Stimulated activated naive CD8-positive, alpha-beta T cell treated with anti-CD3 and anti-CD28 coated beads, Interleukin-15, amount 100 ng/mL, for 72 hours (primary cell): Measurements from ENCODE around the gene AMPH.
"Not testable (repeated sequence)": the region's sequence is repeated elsewhere in the genome, so short reads cannot be mapped to it uniquely, and the experiment has no call there.

ENCODE experiments used
- ATAC-seq: fragments of 150-1000 bp; cut with Tn5 transposase; 2 replicates; pipeline ENCODE4 v1.10.0; 2021; ENCODE audit warnings: mild to moderate bottlenecking, moderate library complexity
- DNase-seq, 2 donors: peaks; one replicate each; pipeline ENCODE4 v3.0.0; 2021 to 2022
- H3K27ac Mint-ChIP-seq, 2 donors: one replicate each; pipeline ENCODE4 v1.8.0; 2022; ENCODE audit warnings: mild to moderate bottlenecking in 2 of 2, mixed read lengths in 2 of 2, moderate library complexity in 2 of 2
- H3K27me3 Mint-ChIP-seq: one replicate; pipeline ENCODE4 v1.8.0; 2022; ENCODE audit warnings: mixed read lengths
- H3K4me1 Mint-ChIP-seq: one replicate; pipeline ENCODE4 v1.8.0; 2022; ENCODE audit warnings: mild to moderate bottlenecking, mixed read lengths
- H3K4me3 Mint-ChIP-seq, 2 donors: one replicate each; pipeline ENCODE4 v1.8.0; 2022; ENCODE audit warnings: mild to moderate bottlenecking in 2 of 2, mixed read lengths in 2 of 2, moderate library complexity in 1 of 2
- H3K9me3 Mint-ChIP-seq, 2 donors: one replicate each; pipeline ENCODE4 v1.8.0; 2022; ENCODE audit warnings: mixed read lengths in 2 of 2

AMPH gene

DNA sequence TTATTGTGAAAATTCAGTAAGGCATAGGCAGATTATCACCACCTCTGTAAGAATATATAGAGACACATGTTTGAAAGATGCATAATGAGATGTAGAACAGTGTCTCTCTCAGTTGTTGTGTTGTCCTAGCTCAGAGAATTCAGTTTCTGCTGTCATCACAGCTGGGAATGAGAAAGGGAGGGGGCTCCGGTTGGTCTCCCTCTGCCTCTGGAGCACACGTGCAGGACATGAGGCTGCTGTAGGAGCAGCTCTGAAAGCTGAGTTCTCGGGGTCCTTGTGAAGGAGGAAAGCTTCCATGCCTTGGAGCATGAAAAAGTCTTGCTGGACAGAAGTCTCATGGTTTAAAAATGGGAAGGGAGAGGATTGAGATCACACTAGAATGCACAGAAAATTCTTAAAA, 280.4 kb downstream of the AMPH start:
- peaks cover 31% of the 10 kb centered on the region for H3K4me1 Mint-ChIP-seq
- not testable (repeated sequence) for ATAC-seq, DNase-seq, H3K9me3 Mint-ChIP-seq, H3K27me3 Mint-ChIP-seq
- H3K4me3 Mint-ChIP-seq = peak overlapping the region; percentile 82 to 85
- peak overlapping the region in 1 of 2 donors; percentile 27 for H3K27ac Mint-ChIP-seq

DNA sequence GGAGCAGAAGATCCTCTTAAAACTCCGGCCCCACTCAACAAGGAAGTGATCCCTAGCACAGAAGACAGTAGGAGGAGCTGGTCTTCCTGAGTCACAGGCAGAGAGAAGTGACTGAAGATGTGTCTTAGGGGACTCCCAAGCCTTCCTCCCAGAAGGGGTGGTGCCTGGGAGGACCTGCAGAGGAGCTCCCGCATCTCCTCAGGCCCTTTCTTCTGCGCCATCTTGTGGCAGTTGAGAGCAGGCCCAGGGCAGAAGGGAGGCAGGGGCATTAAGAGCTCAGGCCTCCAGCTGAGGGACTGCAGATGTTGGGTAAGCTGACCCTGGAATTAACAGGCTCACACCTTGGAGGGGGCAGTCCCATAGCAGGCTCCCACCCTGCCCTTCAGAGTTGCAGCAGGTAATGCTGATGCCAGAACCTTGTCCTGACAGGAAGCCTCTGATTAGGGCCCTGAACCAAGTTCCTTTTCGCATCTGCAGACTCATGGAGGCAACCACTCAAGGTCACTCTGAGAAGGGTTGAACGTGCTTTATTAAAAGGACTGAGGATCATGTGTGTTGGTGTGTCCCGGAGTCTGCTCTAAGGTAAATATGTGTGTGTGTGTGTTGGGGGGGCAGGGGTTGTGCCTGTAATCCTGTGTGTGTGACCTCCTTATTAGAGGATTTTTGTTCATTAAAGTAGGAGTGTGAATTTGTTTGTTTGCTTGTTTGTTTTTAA, 281.1 kb downstream of the AMPH start:
- H3K9me3 Mint-ChIP-seq, H3K27me3 Mint-ChIP-seq: not testable (repeated sequence)
- peak; percentile 79 for ATAC-seq
- Mint-ChIP-seq H3K4me1 (peaks cover 32% of the 10 kb centered on the region), H3K27ac (peak overlapping the region; percentile 94 to 97), H3K4me3 (peak overlapping the region; percentile 82 to 86)
- DNase-seq = peak in 1 of 2 donors; percentile 63

DNA sequence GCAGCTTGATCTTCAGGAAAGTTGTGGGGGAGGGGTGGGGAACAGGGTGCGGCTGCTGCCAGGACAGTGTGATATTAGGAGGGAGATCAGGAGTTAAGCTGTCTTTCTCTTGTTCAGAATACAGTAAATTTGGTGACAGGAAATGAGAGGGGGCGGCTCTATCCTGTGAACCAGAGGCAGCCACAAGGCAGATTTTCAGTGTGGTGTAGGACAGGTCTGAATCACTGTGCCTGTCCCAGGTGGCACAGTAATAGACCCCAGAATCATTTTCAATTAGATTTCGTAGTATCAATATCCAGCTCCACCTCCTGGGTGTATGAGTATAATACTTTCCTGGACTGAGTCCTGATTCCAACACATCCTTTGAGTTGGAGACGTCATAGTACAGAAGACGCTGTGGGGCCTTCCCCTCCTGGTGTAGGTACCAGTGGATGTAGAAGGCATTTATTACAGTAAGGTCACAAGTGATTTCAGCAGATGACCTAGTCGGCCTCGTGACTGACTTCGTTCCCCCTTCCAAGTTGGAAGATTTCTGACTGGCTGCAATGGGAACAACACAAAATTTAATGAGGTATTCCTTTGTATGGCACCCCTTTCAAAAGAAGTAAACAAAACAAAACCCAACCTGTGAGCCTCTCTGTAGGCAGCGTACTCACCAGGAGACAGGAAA, 281.9 kb downstream of the AMPH start:
- H3K27me3 Mint-ChIP-seq, H3K9me3 Mint-ChIP-seq, DNase-seq: not testable (repeated sequence)
- peak; percentile 62 for ATAC-seq
- H3K4me3 Mint-ChIP-seq = peak overlapping the region; percentile 82 to 86
- peaks cover 38% of the 10 kb centered on the region for H3K4me1 Mint-ChIP-seq
- H3K27ac Mint-ChIP-seq = peak overlapping the region; percentile 94 to 97

DNA sequence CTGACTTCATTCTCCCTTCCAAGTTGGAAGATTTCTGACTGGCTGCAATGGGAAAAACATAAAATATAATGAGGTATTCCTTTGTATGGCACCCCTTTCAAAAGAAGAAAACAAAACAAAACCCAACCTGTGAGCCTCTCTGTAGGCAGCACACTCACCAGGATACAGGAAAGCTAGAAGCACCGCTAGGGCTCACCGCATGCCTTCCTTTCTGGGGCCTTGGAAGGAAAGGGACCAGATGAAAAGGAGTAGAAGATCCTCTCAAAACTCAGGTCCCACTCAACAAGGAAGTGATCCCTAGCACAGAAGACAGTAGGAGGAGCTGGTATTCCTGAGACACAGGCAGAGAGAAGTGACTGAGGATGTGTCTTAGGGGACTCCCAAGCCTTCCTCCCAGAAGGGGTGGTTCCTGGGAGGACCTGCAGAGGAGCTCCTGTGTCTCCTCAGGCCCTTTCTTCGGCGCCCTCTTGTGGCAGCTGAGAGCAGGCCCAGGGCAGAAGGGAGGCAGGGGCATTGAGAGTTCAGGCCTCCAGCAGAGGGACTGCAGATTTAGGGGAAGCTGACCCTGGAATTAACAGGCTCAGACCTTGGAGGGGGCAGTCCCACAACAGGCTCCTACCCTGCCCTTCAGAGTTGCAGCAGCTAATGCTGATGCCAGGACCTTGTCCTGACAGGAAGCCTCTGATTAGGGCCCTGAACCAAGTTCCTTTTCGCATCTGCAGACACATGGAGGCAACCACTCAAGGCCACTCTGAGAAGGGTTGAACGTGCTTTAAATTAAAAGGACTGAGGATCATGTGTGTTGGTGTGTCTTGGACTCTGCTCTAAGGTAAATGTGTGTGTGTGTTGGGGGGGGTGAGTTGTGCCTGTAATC, 285.6 kb downstream of the AMPH start:
- H3K27me3 Mint-ChIP-seq, H3K9me3 Mint-ChIP-seq: not testable (repeated sequence)
- H3K27ac Mint-ChIP-seq = peak overlapping the region in 1 of 2 donors; percentile 57
- peak overlapping the region; percentile 73 to 75 for H3K4me3 Mint-ChIP-seq
- DNase-seq = peak in 1 of 2 donors; percentile 48
- ATAC-seq = peak; percentile 51
- peaks cover 54% of the 10 kb centered on the region for H3K4me1 Mint-ChIP-seq

DNA sequence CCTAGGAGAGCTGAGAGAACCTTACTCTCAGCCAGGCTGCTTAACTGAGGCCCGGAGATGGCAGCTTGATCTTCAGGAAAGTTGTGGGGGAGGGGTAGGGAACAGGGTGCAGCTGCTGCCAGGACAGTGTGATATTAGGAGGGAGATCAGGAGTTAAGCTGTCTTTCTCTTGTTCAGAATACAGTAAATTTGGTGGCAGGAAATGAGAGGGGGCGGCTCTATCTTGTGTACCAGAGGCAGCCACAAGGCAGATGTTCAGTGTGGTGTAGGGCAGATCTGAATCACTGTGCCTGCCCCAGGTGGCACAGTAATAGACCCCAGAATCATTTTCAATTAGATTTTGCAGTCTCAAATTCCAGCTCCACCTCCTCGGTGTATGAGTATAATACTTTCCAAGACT, 286.4 kb downstream of the AMPH start:
- H3K9me3 Mint-ChIP-seq, H3K27ac Mint-ChIP-seq, H3K27me3 Mint-ChIP-seq, DNase-seq: not testable (repeated sequence)
- Mint-ChIP-seq H3K4me3 (peak overlapping the region; percentile 51 to 56), H3K4me1 (peaks cover 59% of the 10 kb centered on the region)
- peak; percentile 71 for ATAC-seq

DNA sequence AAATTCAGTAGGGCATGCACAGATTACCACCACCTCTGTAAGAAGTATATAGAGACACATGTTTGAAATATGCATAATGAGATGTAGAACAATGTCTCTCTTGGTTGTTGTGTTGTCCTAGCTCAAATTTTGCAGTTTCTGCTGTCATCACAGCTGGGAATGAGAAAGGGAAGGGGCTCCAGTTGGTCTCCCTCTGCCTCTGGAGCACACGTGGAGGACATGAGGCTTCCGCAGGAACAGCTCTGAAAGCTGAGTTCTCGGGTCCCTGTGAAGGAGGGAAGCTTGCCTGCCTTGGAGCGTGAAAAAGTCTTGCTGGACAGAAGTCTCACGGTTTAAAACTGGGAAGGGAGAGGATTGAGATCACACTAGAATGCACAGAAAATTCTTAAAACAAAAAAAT, 289.0 kb downstream of the AMPH start:
- H3K27ac Mint-ChIP-seq = peak overlapping the region in 1 of 2 donors; percentile 65
- ATAC-seq, DNase-seq, H3K9me3 Mint-ChIP-seq, H3K27me3 Mint-ChIP-seq: not testable (repeated sequence)
- H3K4me1 Mint-ChIP-seq = peaks cover 59% of the 10 kb centered on the region
- H3K4me3 Mint-ChIP-seq = peak overlapping the region; percentile 67 to 68

DNA sequence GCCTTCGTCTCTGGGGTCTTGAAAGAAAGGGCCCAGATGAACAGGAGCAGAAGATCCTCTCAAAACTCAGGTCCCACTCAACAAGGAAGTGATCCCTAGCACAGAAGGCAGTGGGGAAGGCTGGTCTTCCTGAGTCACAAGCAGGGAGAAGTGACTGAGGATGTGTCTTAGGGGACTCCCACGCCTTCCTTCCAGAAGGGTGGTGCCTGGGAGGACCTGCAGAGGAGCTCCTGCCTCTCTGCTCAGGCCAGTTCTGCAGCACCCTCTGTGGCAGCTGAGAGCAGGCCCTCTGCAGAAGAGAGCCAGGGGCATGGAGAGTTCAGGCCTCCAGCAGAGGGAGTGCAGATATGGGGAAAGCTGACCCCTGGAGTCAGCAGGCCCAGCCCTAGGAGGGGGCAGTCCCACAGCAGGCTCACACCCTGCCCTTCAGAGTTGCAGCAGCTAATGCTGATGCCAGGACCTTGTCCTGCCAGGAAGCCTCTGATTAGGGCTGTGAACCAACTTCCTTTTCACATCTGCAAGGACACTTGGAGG, 289.9 kb downstream of the AMPH start:
- peaks cover 62% of the 10 kb centered on the region for H3K4me1 Mint-ChIP-seq
- ATAC-seq = peak; percentile 59
- not testable (repeated sequence) for DNase-seq, H3K9me3 Mint-ChIP-seq, H3K27me3 Mint-ChIP-seq
- H3K27ac Mint-ChIP-seq = peak overlapping the region; percentile 40 to 78
- H3K4me3 Mint-ChIP-seq = peak overlapping the region; percentile 67 to 68

DNA sequence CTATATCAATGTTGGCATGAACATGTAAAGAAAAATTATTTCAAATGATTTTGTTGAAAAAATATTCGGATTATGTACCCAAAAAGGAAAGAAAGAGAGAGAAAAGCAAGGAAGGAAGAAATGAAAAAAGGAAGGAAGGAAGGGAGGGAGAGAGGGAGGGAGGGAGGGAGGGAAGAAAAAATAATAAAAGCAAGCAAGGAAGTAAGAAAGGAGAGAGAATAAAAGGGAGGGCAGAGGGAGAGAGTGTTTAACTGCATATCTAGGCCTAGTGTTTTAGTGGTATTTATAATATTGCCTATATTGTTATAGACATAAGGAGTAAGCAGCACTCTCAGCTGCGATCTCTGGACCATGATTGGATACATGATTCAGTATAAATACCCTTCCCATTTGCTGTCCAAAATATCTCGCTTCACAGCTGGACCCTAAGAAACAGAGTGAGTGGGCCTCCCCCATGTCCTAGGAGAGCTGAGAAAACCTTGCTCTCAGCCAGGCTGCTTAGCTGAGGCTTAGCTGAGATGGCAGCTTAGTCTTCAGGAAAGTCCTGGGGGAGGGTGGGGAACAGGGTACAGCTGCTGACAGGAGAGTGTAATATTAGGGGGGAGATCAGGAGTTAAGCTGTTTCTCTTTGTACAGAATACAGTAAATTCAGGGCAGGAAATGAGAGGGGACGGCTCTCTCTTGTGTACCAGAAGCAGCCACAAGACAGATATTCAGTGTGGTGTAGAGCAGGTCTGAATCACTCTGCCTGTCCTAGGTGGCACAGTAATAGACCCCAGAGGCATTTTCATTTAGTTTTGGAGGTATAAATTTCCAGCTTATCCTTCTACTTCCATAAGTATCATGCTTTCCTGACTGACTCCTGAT, 291.0 kb downstream of the AMPH start:
- Mint-ChIP-seq H3K4me3 (peak overlapping the region; percentile 67 to 68), H3K27ac (peak overlapping the region in 1 of 2 donors; percentile 83)

DNA sequence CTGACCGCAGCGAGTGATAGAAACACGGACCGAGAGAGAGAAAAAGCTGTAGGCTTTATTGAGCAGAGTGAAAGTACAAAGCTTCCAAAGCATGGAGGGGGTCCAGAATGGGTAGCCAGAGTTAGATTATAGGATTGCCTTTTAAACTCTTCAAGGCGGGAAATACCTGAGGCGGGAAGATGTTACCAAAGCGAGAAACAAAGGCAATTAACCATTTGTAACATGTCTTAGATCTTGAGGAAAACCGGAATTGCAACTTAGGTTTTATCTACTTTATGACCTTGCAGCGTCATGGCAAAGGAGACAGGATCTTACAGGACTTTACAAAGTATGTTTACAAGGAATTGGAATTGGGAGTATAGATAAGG, 295.0 kb downstream of the AMPH start:
- not testable (repeated sequence) for H3K9me3 Mint-ChIP-seq, H3K27me3 Mint-ChIP-seq, ATAC-seq, DNase-seq
- Mint-ChIP-seq H3K4me1 (peaks cover 64% of the 10 kb centered on the region), H3K4me3 (peak overlapping the region; percentile 79 to 83), H3K27ac (peak overlapping the region; percentile 61 to 63)

More for the DNA sequence above, 291.0 kb downstream of the AMPH start:
- Mint-ChIP-seq H3K4me1 (peaks cover 62% of the 10 kb centered on the region), H3K27me3 (no peaks in the 10 kb centered on the region), H3K9me3 (no peaks in the 10 kb centered on the region)
- DNase-seq = no peak
- ATAC-seq = peak; percentile 82

DNA sequence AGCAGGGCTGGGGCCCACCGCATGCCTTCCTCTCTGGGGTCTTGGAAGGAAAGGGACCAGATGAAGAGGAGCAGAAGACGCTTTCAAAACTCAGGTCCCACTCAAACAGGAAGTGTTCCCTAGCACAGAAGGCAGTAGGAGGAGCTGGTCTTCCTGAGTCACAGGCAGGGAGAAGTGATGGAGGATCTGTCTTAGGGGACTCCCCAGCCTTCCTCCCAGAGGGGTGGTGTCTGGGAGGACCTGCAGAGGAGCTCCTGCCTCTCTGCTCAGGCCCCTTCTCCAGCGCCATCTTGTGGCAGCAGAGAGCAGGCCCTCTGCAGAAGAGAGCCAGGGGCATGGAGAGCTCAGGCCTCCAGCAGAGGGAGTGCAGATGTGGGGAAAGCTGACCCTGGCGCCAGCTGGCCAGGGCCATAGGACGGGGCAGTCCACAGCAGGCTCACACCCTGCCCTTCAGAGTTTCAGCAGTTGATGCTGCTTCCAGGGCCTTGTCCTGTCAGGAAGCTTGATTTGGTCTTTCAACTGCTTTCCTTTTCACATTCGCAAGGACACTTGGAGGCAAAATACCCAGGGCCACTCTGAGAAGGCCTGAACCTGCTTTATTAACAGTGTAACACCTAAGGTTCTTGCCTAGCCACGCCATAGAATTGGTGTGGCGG, 295.6 kb downstream of the AMPH start:
- ATAC-seq (peak; percentile 91), DNase-seq (peak; percentile 78 to 88)
- no peaks in the 10 kb centered on the region for H3K27me3 Mint-ChIP-seq
- peak overlapping the region; percentile 79 to 83 for H3K4me3 Mint-ChIP-seq
- H3K9me3 Mint-ChIP-seq = no peaks in the 10 kb centered on the region
- peaks cover 64% of the 10 kb centered on the region for H3K4me1 Mint-ChIP-seq
- H3K27ac Mint-ChIP-seq = peak overlapping the region; percentile 89 to 91

DNA sequence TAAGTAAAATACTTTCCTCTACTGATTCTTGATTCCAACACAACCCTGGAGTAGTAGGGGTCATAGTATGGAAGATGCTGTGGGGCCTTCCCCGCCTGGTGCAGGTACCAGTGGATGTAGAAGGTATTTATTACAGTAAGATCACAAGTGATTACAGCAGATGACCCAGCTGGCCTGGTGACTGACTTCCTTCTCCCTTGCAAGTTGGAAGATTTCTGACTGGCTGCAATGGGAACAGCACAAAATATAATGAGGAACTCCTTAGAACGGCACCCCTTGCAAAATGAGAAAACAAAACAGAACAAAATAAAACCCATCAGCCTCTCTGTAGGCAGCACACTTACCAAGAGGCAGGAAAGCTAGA, 296.1 kb downstream of the AMPH start:
- no peaks in the 10 kb centered on the region for H3K9me3 Mint-ChIP-seq
- no peaks in the 10 kb centered on the region for H3K27me3 Mint-ChIP-seq
- DNase-seq = no peak
- peak; percentile 24 for ATAC-seq
- peaks cover 64% of the 10 kb centered on the region for H3K4me1 Mint-ChIP-seq
- peak overlapping the region; percentile 89 to 91 for H3K27ac Mint-ChIP-seq
- H3K4me3 Mint-ChIP-seq = peak overlapping the region; percentile 79 to 83

DNA sequence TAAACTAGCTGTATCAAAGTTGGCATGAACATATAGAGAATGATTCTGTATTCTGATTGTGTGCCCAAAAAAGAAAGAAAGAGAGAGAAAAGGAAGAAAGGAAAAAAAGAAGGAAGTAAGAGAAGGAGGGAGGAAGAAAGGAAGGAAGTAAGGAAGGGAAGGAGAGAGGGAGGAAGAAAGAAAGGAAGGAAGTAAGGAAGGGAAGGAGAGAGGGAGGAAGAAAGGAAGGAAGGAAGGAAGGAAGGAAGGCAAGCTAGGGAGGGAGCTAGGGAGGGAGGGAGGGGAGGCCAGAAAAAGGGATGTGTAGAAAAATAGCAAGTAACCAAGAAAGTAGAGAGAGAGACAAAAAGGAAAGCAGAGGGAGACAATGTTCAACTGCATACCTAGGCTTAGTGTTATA, 297.0 kb downstream of the AMPH start:
- peak overlapping the region in 1 of 2 donors; percentile 52 for H3K27ac Mint-ChIP-seq
- H3K9me3 Mint-ChIP-seq = no peaks in the 10 kb centered on the region
- no peak for DNase-seq
- peak overlapping the region; percentile 48 to 52 for H3K4me3 Mint-ChIP-seq
- no peak for ATAC-seq
- no peaks in the 10 kb centered on the region for H3K27me3 Mint-ChIP-seq
- peaks cover 67% of the 10 kb centered on the region for H3K4me1 Mint-ChIP-seq
